Motor neuron (in vitro differentiated cells): Measurements from ENCODE around the gene APOO. TPM values are rescaled to one million over a fixed set of nuclear protein-coding genes. Genes with fewer than 3 reads are reported as not detected.

Experiments used
- ATAC-seq, 8 experiments: fragments of 200-7000 bp; cut with Tn5 transposase; replicated peaks in 6 of 8; 2 replicates each; pipeline ENCODE4 v1.8.0; 2021; ENCODE audit warnings: mild to moderate bottlenecking in 8 of 8, moderate library complexity in 8 of 8
- H3K27ac ChIP-seq, 2 donors: fragments of 250-450 bp; sonication (Bioruptor Pico); 2 replicates each; pipeline ENCODE4 v1.9.0; 2021; ENCODE audit warnings: antibody characterized with exemption in 2 of 2, mild to moderate bottlenecking in 2 of 2, moderate library complexity in 1 of 2
- H3K4me1 ChIP-seq, 2 donors: fragments of 250-450 bp; sonication (Bioruptor Pico); replicated peaks in 1 of 2; 2 replicates each; pipeline ENCODE4 v1.6.1; 2021; ENCODE audit warnings: antibody characterized with exemption in 2 of 2, mild to moderate bottlenecking in 2 of 2, moderate library complexity in 1 of 2
- H3K4me3 ChIP-seq, 5 donors: fragments of 250-450 bp; sonication (Bioruptor Pico); 2 replicates each; pipeline ENCODE4 v1.9.0; 2021; ENCODE audit warnings: antibody characterized with exemption in 5 of 5, mild to moderate bottlenecking in 5 of 5, moderate library complexity in 4 of 5
- WGBS, 10 experiments: fragments of 450-650 bp; shearing (Covaris generic); methylation state at CpG; one replicate each; pipeline ENCODE4 v1.0.0; 2022; 5-methylcytosine and 5-hydroxymethylcytosine counted together
- in situ Hi-C, 9 experiments: fragments of 400-800 bp; cut with MboI; loops; one replicate each; pipeline ENCODE4 v1.15.0; 2021; ENCODE audit warnings: low sequenced_read_pairs in 9 of 9, low pct_unique_long_range_greater_than_20kb in 2 of 9; ENCODE audit not compliant: unreplicated experiment in 9 of 9
- total RNA-seq, 8 experiments: library from RNA; unstranded; fragments of 300-600 nt; gene quantifications; 2 replicates each; pipeline versions ENCODE4 v1.2.3 to v1.2.4, GENCODE V29; 2022

The APOO gene
- total RNA-seq, 8 experiments from 2014 or later = 26.1 to 78.8 (median 51.7) TPM

DNA sequence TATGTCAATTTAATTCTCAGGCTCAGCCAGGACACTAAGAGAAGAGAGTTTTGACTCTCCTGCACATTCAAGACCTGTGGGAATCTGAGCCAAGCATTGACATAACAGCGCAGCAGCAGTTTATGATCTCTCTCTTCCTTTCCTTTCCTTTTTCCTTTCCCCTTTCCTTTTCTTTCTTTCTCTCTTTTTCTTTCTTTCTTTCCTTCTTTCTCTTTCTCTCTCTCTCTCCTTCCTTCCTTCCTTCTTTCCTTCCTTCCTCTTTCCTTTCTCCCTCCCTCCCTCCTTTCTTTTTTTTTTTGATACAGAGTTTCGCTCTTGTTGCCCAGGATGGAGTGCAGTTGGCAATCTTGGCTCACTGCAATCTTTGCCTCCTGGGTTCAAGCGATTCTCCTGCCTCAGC, 103.2 kb downstream of the APOO start:
- H3K4me3 ChIP-seq = no peak overlapping the region
- in situ Hi-C loops = no loop called here
- no peaks in the 10 kb centered on the region for H3K4me1 ChIP-seq
- 68 to 100% (median 89%) methylated on average over 1 to 3 of the region's 3 CpGs; no CpG with 5 or more reads in 3 of the 10 experiments for WGBS, 10 experiments
- ATAC-seq = no peak
- H3K27ac ChIP-seq = no peak overlapping the region

DNA sequence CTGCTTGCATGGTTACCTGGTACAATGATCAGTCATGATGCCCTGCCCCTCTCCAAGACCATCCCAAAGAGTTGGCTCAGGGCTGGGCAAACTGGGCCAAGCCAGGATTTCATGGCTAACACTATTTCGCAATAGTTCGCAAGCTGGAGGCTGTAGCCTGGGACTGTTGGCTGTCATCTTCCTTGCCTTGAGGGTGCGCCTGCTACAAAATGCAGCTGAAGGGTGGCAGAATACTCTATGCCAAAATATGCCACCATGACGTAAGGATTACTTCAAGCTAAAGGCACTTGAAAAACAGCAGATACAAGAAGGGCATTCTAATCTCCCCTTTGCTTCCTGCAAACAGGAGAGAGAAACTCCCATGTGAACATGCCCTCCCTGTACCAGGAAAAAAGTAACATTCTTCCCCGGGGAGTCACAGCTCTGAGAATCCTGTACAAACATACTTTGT, 103.8 kb downstream of the APOO start:
- Histone ChIP-seq H3K4me1 (no peaks in the 10 kb centered on the region), H3K4me3 (no peak overlapping the region), H3K27ac (no peak overlapping the region)
- peak in 5 of 8 experiments; percentile 32 to 70 (median 43) for ATAC-seq
- in situ Hi-C loops = no loop called here
- WGBS, 10 experiments = 0 to 83% methylated on average over 1 to 3 of the region's 5 CpGs; no CpG with 5 or more reads in 8 of the 10 experiments

- ATAC-seq = no peak
- in situ Hi-C loops = no loop called here
- Histone ChIP-seq H3K4me1 (no peaks in the 10 kb centered on the region), H3K27ac (no peak overlapping the region), H3K4me3 (no peak overlapping the region)
- WGBS, 10 experiments = 73 to 100% (median 99%) methylated on average over 1 to 5 of the region's 5 CpGs; no CpG with 5 or more reads in 2 of the 10 experiments
Measured at GRCh38 chrX:23802431-23802830, 105.3 kb downstream of the APOO start.

DNA sequence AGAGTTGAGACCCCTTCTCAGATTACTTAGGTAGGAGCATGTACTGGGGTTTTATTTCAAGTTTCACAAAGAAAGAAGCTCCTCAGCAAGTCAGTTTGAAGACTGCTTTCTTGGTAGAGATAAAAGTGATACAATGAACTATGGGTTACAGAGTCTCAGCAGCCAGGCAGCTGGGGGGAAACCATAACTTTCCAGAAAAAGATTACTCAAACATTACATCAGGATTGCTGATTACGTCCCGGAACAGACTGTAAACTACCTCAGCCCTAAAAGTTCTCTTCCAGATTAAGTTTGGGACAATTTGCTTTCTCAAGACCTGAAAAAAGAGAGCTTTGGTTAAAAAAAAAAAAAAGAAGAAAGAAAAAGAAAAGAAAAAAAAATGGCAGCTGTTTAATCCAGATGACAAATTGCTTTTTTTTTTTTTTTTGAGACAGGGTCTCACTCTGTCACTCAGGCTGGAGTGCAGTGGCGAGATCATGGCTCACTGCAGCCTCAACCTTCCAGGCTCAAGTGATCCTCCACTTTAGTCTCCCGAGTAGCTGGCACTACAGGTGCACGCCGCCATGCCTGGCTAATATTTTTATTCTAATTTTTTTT, 108.2 kb downstream of the APOO start:
- H3K27ac ChIP-seq = no peak overlapping the region

GRCh38 chrX:23797371-23798128, 110.2 kb downstream of the APOO start:
- in situ Hi-C loops = loop anchor here in 4 of 9 experiments (25.0 kb wide), 2 partner anchors 90 to 115 kb away; partner anchors contain the start of genes APOO (in 1 of the 4) and CXorf58 (in 1 of the 4)
- H3K4me1 ChIP-seq = no peaks in the 10 kb centered on the region
- H3K4me3 ChIP-seq = no peak overlapping the region
- 42 to 100% (median 95%) methylated on average over 1 to 5 of the region's 12 CpGs; no CpG with 5 or more reads in 6 of the 10 experiments for WGBS, 10 experiments
- no peak for ATAC-seq
- H3K27ac ChIP-seq = no peak overlapping the region

More for the DNA sequence above, 108.2 kb downstream of the APOO start:
- Histone ChIP-seq H3K4me3 (no peak overlapping the region), H3K4me1 (no peaks in the 10 kb centered on the region)
- in situ Hi-C loops = loop anchor here in 4 of 9 experiments (25.0 kb wide), 2 partner anchors 88 to 113 kb away; partner anchors contain the start of genes APOO (in 1 of the 4) and CXorf58 (in 1 of the 4)
- no peak for ATAC-seq
- WGBS, 10 experiments = 25 to 100% (median 92%) methylated on average over 1 to 6 of the region's 6 CpGs; no CpG with 5 or more reads in 5 of the 10 experiments

DNA sequence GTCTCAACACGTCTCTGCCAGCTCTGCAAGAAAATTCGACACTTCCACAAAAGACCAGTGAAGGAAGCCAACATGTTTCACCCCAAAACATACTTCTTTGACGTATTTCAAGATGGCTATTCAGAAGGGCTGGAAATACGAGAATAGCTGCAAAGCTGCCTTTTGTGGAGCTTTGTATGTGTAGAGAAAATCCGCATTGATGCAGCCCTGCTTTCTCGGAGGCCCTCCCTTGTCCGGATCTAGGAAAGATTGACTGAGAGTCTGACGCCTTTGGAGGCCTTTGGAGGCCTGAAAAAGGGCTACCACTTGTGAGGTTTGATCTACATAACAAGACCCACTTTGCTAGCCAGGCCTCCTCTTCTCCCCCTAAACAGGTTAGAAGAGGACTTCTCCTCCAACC, 112.5 kb downstream of the APOO start:
- Histone ChIP-seq H3K4me3 (no peak overlapping the region), H3K4me1 (no peaks in the 10 kb centered on the region), H3K27ac (peak overlapping the region in 1 of 2 donors; percentile 71)
- 34 to 60% methylated on average over 4 to 6 of the region's 8 CpGs; no CpG with 5 or more reads in 8 of the 10 experiments for WGBS, 10 experiments
- in situ Hi-C loops = loop anchor here in 4 of 9 experiments (25.0 kb wide), 2 partner anchors 92 to 117 kb away; partner anchors contain the start of genes APOO (in 1 of the 4) and CXorf58 (in 1 of the 4)
- no peak for ATAC-seq

DNA sequence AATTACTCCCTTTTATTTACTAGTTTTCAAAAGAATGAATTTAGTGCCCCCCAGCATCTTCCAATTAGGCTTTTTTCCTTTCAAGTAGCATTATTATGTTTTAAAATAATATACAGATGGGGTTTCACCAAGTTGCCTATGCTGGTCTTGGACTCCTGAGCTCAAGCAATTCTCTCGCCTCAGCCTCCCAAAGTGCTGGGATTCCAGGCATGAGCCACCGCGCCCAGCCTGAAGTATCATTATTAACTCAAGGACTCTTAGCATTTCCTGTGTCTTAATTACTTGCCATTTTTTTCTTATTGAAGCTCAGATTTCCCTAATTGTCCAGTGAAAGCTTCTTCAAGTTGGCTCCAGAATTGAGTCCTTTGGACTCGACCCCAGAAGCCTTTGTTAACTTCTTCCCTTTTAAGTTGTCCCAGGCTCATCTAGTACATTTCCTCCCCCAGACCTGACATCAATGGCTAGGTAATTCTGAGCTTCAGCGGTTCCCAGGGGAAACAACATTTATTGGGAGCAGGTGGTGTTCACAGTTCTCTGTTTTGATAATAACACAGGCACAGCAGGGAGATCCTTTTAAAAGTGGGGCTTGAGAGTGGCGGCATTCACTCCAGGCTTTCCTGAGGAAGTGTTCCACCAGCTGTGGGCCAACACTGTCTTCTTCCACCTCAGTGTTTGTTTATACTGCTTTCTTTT, 114.7 kb downstream of the APOO start:
- WGBS, 10 experiments = 50 to 60% (median 56%) methylated on average over 1 to 5 of the region's 6 CpGs; no CpG with 5 or more reads in 7 of the 10 experiments
- in situ Hi-C loops = loop anchor here in 4 of 9 experiments (25.0 kb wide), 2 partner anchors 94 to 119 kb away; partner anchors contain the start of genes APOO (in 1 of the 4) and CXorf58 (in 1 of the 4)
- no peak for ATAC-seq

GRCh38 chrX:23790155-23790497, 117.6 kb downstream of the APOO start:
- no peak overlapping the region for H3K27ac ChIP-seq
- no peak for ATAC-seq
- no peaks in the 10 kb centered on the region for H3K4me1 ChIP-seq
- in situ Hi-C loops = loop anchor here in 4 of 9 experiments (25.0 kb wide), 2 partner anchors 97 to 122 kb away; partner anchors contain the start of genes APOO (in 1 of the 4) and CXorf58 (in 1 of the 4)
- 44 to 97% (median 95%) methylated on average over 5 to 9 of the region's 11 CpGs; no CpG with 5 or more reads in 7 of the 10 experiments for WGBS, 10 experiments
- H3K4me3 ChIP-seq = no peak overlapping the region

More for the DNA sequence above, 114.7 kb downstream of the APOO start:
- H3K27ac ChIP-seq = no peak overlapping the region
- no peak overlapping the region for H3K4me3 ChIP-seq
- no peaks in the 10 kb centered on the region for H3K4me1 ChIP-seq

- H3K27ac ChIP-seq = no peak overlapping the region
- 57 to 100% (median 70%) methylated on average over 2 to 4 of the region's 8 CpGs; no CpG with 5 or more reads in 4 of the 10 experiments for WGBS, 10 experiments
- H3K4me3 ChIP-seq = no peak overlapping the region
- no peaks in the 10 kb centered on the region for H3K4me1 ChIP-seq
- in situ Hi-C loops = loop anchor here in 4 of 9 experiments (25.0 kb wide), 2 partner anchors 98 to 123 kb away; partner anchors contain the start of genes APOO (in 1 of the 4) and CXorf58 (in 1 of the 4)
- ATAC-seq = peak in 1 of 8 experiments; percentile 6
Measured at GRCh38 chrX:23789386-23790154, 118.2 kb downstream of the APOO start.

DNA sequence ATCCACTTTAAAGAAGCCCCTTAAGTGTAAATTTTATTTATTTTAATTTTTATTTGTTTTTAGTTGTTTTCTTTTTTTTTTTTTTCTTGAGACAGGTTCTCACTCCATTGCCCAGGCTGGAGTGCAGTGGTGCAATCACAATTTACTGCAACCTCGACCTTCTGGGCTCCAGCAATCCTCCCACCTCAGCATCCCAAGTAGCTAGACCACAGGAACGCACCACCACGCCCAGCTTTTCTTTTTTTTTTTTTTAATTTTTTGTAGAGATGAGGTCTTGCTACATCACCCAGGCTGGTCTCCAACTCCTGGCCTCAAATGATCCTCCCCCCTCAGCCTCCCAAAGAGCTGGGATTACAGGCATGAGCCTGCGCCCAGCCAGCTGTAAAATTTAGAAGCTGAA, 118.8 kb downstream of the APOO start:
- no peak for ATAC-seq
- Histone ChIP-seq H3K4me3 (no peak overlapping the region), H3K27ac (no peak overlapping the region), H3K4me1 (no peaks in the 10 kb centered on the region)
- in situ Hi-C loops = loop anchor here in 4 of 9 experiments (25.0 kb wide), 2 partner anchors 98 to 123 kb away; partner anchors contain the start of genes APOO (in 1 of the 4) and CXorf58 (in 1 of the 4)
- WGBS, 10 experiments = 39 to 100% (median 84%) methylated on average over 1 to 3 of the region's 4 CpGs; no CpG with 5 or more reads in 4 of the 10 experiments

DNA sequence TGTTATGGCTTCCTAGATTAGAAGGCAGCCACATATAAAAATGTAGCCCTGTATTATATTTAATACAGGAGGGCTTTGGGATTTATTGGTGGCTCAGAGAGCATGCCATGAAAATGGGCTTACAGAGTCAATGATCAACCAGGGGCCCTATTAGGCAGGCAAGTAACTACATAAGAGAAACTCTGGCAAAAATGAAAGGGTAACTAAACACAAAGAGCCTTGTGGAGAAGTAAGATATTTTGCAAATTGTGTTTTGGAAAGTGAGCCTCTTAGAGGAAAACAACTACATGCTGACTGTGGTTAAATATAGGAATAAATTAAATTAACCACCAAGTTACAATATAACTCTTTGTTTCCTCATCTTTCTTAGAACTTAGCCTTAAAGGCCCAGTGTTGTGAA, 119.2 kb downstream of the APOO start:
- no peak overlapping the region for H3K4me3 ChIP-seq
- no peak overlapping the region for H3K27ac ChIP-seq
- no peaks in the 10 kb centered on the region for H3K4me1 ChIP-seq
- no peak for ATAC-seq
- in situ Hi-C loops = loop anchor here in 4 of 9 experiments (25.0 kb wide), 2 partner anchors 99 to 124 kb away; partner anchors contain the start of genes APOO (in 1 of the 4) and CXorf58 (in 1 of the 4)

DNA sequence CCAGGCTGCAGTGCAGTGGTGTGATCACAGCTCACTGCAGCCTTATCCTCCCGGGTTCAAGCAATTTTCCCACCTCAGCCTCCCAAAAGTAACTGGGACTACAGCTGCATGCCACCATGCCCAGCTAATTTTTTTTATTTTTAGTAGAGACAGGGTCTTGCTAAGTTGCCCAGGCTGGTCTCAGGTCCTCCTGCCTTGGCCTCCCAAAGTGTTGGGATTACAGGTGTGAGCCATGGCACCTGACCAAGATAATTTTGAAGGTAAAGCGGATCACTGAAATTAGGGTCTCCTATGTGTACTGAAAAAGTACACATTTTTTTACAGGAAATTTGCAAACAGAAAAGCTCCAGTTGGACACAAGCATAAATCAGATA, 120.0 kb downstream of the APOO start:
- Histone ChIP-seq H3K27ac (no peak overlapping the region), H3K4me1 (no peaks in the 10 kb centered on the region), H3K4me3 (no peak overlapping the region)
- 40 to 100% (median 100%) methylated on average over 1 to 2 of the region's 2 CpGs; no CpG with 5 or more reads in 7 of the 10 experiments for WGBS, 10 experiments
- in situ Hi-C loops = loop anchor here in 4 of 9 experiments (25.0 kb wide), 2 partner anchors 100 to 125 kb away; partner anchors contain the start of genes APOO (in 1 of the 4) and CXorf58 (in 1 of the 4)
- no peak for ATAC-seq
